ENCODE measurements around the gene TIAM2.
A peak's percentile ranks its signal among the peaks of the same experiment; 100 is the strongest.
"Not testable (repeated sequence)": the region's sequence is repeated elsewhere in the genome, so short reads cannot be mapped to it uniquely, and the experiment has no call there.

TIAM2 gene

DNA sequence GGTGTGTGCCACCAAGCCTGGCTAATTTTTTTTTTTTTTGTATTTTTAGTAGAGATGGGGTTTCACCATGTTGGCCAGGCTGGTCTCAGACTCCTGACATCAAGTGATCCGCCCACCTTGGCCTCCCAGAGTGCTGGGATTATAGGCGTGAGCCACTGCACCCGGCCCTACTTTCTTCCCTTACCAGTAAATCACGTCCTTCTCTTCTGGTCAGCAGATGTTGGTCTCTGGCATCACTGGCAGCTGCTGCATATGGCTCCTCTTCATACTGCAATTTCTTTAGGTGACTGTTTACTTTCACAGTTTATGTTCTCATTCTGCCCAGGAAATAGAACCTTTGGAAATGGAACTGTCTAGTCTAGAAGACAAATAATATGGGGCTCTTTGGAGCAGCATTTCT is 235.9 kb downstream of the TIAM2 start:
- H3K9me3 Mint-ChIP-seq: peaks cover 12 to 17% of the 10 kb centered on the region in 2 donors
- not testable (repeated sequence) for H3K4me3 Mint-ChIP-seq, H3K4me1 Mint-ChIP-seq, ATAC-seq, H3K27ac Mint-ChIP-seq, DNase-seq
- H3K27me3 Mint-ChIP-seq: peaks cover 50% of the 10 kb centered on the region

DNA sequence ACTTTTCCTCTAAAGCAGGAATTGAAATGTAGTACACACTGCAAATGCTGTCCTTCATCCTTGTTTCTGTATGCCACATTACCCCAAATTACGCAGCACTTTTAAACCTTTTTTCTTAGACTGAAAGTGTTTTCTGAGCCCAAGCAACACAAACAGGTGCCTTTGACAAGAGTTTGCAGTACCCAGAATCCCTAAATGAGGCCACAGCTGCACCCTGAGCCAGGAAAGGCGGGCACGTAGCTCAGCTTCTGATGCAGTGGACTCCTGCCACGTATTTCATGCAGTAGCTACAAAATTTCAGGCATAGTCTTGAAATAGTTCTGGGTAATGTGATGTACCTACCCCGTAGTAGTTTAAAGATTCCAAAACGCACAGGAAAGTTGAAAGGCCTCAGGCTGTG is 237.7 kb downstream of the TIAM2 start:
- peaks cover 32% of the 10 kb centered on the region for H3K27me3 Mint-ChIP-seq
- H3K4me3 Mint-ChIP-seq: no peak overlapping the region
- no peak for DNase-seq
- peaks cover 12 to 29% of the 10 kb centered on the region in 2 donors for H3K9me3 Mint-ChIP-seq
- H3K4me1 Mint-ChIP-seq: no peaks in the 10 kb centered on the region
- H3K27ac Mint-ChIP-seq: no peak overlapping the region
- no peak for ATAC-seq

DNA sequence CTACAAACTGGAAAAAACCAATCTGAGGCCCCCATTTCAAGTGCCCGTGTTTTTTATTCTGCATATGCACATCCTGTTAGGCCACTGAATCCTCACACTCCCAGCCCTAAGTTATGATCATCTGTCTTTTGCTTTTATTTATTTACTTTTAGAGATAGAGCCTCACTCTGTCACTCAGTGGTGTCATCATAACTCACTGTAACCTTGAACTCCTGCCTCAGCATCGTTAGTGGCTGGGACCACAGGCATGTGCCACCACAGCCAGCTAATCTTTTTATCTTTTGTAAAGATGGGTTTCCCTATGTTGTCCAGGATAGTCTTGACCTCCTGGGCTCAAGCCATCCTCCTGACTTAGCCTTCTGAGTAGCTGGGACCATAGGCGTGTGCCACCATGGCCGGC is 239.1 kb downstream of the TIAM2 start:
- DNase-seq: no peak
- H3K27ac Mint-ChIP-seq: no peak overlapping the region
- H3K9me3 Mint-ChIP-seq: peaks cover 22 to 38% of the 10 kb centered on the region in 2 donors
- ATAC-seq: no peak
- no peaks in the 10 kb centered on the region for H3K4me1 Mint-ChIP-seq
- peaks cover 33% of the 10 kb centered on the region for H3K27me3 Mint-ChIP-seq
- no peak overlapping the region for H3K4me3 Mint-ChIP-seq

DNA sequence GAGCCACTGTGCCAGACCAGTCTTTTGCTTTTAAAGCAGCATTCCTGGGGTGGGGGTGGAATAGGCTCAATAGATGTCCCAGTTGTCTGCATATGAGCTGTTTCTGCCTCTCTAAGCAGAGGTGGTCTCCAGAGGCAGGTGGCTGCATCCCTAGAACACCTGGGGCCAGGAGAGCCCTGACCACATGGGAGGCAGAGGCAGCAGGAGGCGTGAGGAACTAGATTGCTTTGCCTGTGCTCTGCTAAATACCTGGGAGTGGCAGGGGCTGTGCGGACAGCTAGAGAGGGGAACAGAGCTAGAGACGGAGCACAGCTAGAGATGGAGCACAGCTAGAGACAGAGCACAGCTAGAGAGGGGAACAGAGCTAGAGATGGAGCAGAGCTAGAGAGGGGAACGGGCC is 239.6 kb downstream of the TIAM2 start:
- H3K27me3 Mint-ChIP-seq: peaks cover 30% of the 10 kb centered on the region
- H3K4me3 Mint-ChIP-seq: no peak overlapping the region
- ATAC-seq (no peak), DNase-seq (no peak)
- H3K9me3 Mint-ChIP-seq: peaks cover 21 to 38% of the 10 kb centered on the region in 2 donors
- no peaks in the 10 kb centered on the region for H3K4me1 Mint-ChIP-seq
- peak overlapping the region in 1 of 2 donors; percentile 22 for H3K27ac Mint-ChIP-seq

DNA sequence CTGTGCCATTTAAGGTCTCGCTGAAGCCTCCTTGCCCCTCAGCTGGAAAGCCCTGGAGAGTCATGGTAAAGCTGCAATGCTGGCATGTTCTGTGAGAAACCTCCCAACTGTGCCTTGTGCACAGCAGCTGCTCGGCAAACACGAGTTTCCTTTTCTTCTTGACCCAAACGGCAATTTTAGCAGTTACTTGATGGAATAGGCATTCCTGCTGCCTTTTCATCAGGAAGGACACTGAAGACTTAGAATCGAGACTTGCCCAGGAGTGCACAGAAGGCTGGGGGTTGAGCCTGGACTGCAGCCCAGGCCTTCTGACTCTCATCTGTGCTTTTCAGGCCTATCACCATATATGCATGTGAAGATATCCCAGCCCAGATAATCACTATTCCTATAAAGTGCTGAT is 240.0 kb downstream of the TIAM2 start:
- no peak for ATAC-seq

DNA sequence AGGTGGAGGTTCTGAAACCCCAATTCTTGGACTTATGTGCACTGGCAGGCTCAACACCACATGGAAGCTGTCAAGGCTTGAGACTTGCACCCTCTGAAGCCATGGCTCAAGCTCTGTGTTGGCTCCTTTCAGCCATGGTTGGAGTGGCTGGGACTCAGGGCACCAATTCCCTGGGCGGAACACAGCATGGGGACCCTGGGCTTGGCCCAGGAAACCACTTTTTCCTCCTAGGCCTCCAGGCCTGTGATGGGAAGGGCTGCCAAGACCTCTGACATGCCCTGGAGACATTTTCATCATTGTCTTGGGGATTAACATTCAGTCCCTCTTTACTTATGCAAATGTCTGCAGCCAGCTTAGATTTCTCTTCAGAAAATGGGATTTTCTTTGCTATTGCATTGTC is 242.5 kb downstream of the TIAM2 start:
- Mint-ChIP-seq H3K9me3 (peaks cover 15 to 42% of the 10 kb centered on the region in 2 donors), H3K27me3 (peaks cover 23% of the 10 kb centered on the region), H3K4me3 (no peak overlapping the region), H3K4me1 (no peaks in the 10 kb centered on the region), H3K27ac (no peak overlapping the region)
- no peak for ATAC-seq
- DNase-seq: no peak

More for the DNA sequence above, 240.0 kb downstream of the TIAM2 start:
- H3K27ac Mint-ChIP-seq: no peak overlapping the region
- peaks cover 30% of the 10 kb centered on the region for H3K27me3 Mint-ChIP-seq
- H3K4me1 Mint-ChIP-seq: no peaks in the 10 kb centered on the region
- DNase-seq: no peak
- H3K4me3 Mint-ChIP-seq: no peak overlapping the region
- peaks cover 18 to 38% of the 10 kb centered on the region in 2 donors for H3K9me3 Mint-ChIP-seq

DNA sequence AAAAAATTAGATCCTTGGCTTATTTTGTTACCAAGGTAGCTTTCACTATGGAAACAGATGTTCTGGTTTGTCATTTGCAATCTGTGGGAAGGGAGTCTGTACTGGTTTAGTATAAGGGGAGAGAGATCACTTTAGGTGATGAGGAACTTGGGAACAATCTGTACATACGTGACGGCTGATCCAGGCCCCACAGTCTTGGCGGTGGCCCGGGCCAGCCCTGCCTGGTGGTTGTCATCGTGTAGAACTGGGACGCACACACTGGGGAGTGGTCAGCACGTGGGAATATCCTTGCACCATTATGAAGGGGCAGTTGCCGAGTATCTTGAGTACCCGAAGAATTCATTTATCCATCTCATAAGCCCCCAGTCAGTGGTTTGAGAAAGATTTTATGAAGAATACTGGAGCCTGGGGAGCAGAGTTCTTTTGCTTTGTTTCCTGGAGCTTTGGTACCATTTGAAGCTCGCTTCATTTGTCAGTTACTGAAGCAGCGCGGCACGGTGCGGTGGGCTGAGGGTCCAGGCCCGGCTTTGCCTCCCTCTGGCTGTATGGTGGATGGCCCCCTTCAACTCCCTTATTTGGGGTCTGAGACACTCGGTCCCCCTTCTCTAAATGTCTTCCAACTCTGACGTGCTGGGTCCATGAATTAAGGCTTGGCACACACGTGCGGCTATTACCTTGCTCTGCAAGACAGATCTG is 245.9 kb downstream of the TIAM2 start:
- ATAC-seq: no peak
- Mint-ChIP-seq H3K4me3 (no peak overlapping the region), H3K27me3 (peaks cover 10% of the 10 kb centered on the region), H3K9me3 (peaks cover 15 to 42% of the 10 kb centered on the region in 2 donors), H3K27ac (no peak overlapping the region), H3K4me1 (no peaks in the 10 kb centered on the region)
- DNase-seq: no peak

DNA sequence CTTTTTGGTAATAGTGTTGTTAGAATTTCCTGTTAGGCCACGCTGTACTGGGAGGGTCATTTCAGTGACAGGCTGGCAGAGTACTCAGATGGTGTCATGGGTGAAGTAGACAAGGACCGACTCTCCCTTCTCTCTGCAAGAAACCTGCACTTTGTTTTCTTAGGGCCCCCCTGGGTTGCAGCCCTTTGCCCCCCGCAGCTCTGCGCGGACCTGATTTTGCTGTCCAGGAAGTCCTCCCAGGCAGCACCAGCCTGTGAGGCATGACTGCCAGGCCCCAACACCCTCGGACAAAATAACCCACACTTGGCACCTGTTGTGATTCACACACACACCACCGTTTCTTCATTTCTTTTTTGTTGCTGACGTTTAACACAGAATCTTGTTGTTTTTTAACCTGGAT is 246.9 kb downstream of the TIAM2 start:
- Mint-ChIP-seq H3K27ac (no peak overlapping the region), H3K27me3 (peaks cover 10% of the 10 kb centered on the region)

DNA sequence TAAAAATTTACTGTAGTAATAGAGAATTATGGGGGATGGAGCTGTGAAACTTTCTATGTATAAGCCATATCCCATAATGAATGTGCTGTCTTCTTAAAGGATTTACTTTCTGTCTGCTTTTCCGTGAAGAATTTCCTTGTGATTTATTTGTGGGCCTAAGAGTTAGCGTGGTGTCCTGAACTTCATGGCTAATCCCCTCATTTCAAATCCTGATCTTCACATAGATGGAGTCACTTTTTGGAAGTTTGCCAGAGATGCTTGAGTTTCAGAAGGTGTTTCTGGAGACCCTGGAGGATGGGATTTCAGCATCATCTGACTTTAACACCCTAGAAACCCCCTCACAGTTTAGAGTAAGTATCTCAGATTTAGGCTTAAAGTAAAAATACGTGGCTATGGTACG is 249.3 kb downstream of the TIAM2 start:
- no peaks in the 10 kb centered on the region for H3K4me1 Mint-ChIP-seq
- H3K27ac Mint-ChIP-seq: no peak overlapping the region
- H3K27me3 Mint-ChIP-seq: no peaks in the 10 kb centered on the region
- ATAC-seq (no peak), DNase-seq (no peak)
- H3K4me3 Mint-ChIP-seq: no peak overlapping the region
- peaks cover 0 to 15% of the 10 kb centered on the region in 2 donors for H3K9me3 Mint-ChIP-seq

More for the DNA sequence above, 246.9 kb downstream of the TIAM2 start:
- Mint-ChIP-seq H3K4me3 (no peak overlapping the region), H3K4me1 (no peaks in the 10 kb centered on the region), H3K9me3 (peaks cover 15 to 39% of the 10 kb centered on the region in 2 donors)
- ATAC-seq: no peak
- DNase-seq: no peak

DNA sequence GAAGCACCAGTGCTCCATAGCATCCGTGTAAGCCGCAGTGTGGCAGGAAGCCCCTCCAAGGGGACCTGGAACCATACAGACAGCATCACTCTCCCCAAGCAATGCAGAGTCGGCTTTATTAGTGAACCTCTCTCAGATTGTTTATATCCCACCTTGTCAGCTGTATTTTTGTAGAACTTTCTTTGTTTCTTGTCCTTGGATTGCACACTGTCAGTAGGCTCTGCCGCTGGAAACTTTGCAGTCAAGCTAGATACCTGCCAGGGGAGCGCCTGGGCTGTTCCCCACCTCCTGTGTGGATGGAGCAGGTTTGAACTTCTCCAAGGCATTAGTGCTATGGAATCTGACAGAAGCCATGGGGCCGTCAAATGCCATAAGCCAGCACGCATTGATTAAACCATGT is 250.1 kb downstream of the TIAM2 start:
- Mint-ChIP-seq H3K4me3 (no peak overlapping the region), H3K27me3 (no peaks in the 10 kb centered on the region), H3K4me1 (no peaks in the 10 kb centered on the region), H3K9me3 (peaks cover 0 to 7% of the 10 kb centered on the region in 2 donors), H3K27ac (peak overlapping the region in 1 of 2 donors; percentile 89)
- DNase-seq (no peak), ATAC-seq (no peak)

DNA sequence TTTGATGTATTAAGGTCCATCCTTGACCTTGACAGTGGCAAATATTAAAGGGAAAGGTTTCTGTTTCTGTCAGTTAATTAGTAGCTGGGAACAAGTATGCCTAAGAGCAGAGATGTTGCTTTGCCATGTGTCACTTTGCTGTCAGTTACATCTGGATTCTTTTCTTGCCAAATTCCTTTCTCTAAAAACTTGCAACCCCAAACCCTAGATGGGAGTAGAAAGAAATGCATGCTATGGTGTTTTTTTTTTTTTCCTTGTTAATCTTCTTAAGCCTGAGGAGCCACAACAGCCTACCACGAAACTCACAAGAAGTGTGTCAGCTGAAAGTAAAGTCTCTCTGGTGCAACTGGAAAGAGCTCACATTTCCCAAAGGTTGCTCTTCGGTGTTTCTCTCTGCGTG is 250.7 kb downstream of the TIAM2 start:
- no peak for DNase-seq
- H3K4me3 Mint-ChIP-seq: no peak overlapping the region
- ATAC-seq: no peak
- peaks cover 0 to under 1% of the 10 kb centered on the region in 2 donors for H3K9me3 Mint-ChIP-seq
- H3K27me3 Mint-ChIP-seq: no peaks in the 10 kb centered on the region
- no peaks in the 10 kb centered on the region for H3K4me1 Mint-ChIP-seq
- H3K27ac Mint-ChIP-seq: no peak overlapping the region

DNA sequence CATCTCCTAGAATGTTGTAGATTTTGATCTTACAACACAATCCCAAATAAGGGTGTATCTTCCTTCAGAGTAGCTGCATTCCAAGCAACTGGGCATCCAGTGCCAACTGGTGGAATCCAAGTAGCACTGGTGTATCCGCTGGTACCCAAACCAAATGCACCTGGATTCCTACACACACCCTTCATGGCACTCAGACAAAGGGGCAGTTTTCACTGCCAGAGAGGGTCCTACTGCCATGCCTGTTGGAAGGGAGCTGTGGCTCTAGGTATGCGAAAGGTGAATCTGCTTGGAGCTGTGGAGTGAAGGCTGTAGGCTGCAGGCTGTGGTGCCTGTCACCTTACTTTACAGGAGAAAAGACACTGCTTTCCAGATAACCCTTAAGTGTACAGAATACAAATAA is 251.7 kb downstream of the TIAM2 start:
- H3K4me3 Mint-ChIP-seq: no peak overlapping the region
- no peaks in the 10 kb centered on the region for H3K9me3 Mint-ChIP-seq
- H3K27ac Mint-ChIP-seq: no peak overlapping the region
- ATAC-seq: no peak
- H3K4me1 Mint-ChIP-seq: no peaks in the 10 kb centered on the region
- H3K27me3 Mint-ChIP-seq: no peaks in the 10 kb centered on the region
- no peak for DNase-seq

DNA sequence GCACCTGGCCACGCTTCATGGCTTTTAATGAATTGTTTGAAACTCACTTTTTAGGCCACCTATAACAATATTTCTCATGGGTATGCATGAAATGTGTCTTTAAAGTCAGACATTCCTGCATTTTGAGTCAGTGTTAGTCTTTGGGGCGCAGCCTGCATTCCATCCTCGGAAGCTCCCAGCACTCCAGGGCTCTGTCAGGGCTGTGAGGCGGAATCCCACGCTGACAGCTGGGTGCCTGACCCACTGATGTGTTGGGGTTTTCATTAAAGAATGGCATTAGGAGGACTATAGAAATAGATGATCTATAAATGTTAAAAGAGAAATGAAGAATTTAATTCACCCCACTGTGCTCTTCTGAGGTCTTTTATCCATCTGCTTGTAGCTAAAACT is 252.5 kb downstream of the TIAM2 start:
- DNase-seq: no peak
- Mint-ChIP-seq H3K9me3 (no peaks in the 10 kb centered on the region), H3K4me1 (no peaks in the 10 kb centered on the region), H3K27ac (peak overlapping the region in 1 of 2 donors; percentile 27), H3K4me3 (no peak overlapping the region), H3K27me3 (no peaks in the 10 kb centered on the region)
- ATAC-seq: no peak

DNA sequence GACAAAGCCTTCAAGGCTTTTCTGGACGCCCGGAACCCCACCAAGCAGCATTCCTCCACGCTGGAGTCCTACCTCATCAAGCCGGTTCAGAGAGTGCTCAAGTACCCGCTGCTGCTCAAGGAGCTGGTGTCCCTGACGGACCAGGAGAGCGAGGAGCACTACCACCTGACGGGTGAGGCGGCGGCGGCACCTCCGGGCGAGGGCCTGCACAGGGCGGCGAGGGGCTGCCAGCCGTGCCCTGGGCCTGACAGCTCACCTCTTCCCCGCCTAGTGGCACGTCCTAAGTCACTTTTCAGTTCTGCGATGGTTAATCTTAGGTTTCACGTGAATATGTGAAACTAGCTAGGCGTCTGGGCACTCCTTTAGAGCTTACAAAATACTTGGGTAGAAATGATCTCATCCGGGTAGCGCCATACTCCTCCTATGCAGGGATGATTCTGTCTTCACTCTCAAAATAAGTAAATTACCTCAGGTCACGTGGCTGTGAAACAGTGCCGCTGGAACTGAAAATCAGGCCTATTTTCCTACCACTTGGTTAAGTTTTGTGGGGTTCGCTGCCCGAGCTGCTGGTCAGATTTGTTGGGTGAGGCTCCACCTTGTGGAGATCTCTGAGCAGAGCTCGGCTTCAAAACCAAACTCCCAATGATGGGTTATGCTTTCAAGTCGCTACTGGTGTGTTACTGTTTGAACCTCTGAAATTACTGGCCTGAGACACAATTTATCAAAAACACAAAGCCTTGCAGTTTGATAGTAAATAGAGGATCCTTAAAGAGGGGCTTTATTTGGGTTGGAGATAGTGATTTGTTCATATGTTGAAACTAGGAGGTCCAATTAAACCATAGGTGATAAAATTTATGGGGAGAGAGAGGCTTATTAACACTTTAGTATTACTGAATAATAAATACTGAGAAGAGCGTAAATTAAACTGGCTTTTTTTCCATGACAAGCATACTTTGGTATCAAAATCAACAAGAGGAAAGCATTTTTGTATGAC is 253.2 kb downstream of the TIAM2 start:
- Mint-ChIP-seq H3K9me3 (no peaks in the 10 kb centered on the region), H3K27ac (peak overlapping the region in 1 of 2 donors; percentile 27), H3K4me3 (no peak overlapping the region), H3K27me3 (no peaks in the 10 kb centered on the region), H3K4me1 (no peaks in the 10 kb centered on the region)
- DNase-seq (peak in 1 of 2 donors; percentile 19), ATAC-seq (no peak)

DNA sequence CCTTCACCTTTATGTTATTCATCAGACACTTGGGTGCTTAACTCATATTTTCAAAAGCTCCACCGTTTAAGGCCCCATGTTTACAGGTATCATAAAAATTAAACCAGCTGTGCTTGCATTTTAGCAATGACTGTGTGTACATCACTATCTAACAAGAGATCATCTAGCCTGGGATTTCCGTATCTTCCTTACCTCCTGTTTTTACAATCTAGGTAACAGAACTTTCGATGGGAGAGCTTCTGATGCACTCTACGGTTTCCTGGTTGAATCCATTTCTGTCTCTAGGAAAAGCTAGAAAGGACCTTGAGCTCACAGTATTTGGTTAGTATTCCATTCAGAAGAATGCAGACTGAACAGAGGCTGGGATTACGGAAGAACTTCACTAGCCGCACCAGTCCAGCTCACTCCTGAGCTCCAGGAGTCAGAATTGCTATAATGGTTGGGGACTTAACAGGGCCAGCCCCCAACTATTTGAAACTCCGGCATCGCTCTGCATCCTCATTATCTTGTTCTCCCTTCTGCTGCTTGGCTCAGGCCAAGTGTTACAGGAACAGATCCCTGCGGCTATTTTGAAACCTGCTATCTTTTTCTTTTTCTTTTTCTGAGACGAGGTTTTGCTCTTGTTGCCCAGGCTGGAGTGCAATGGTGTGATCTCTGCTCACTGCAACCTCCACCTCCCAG is 255.7 kb downstream of the TIAM2 start:
- ATAC-seq (no peak), DNase-seq (no peak)
- no peaks in the 10 kb centered on the region for H3K9me3 Mint-ChIP-seq
- H3K4me3 Mint-ChIP-seq: no peak overlapping the region
- H3K27me3 Mint-ChIP-seq: no peaks in the 10 kb centered on the region
- H3K4me1 Mint-ChIP-seq: peaks cover 5% of the 10 kb centered on the region
- no peak overlapping the region for H3K27ac Mint-ChIP-seq

Measured in stimulated activated naive CD8-positive, alpha-beta T cell treated with anti-CD3 and anti-CD28 coated beads, Interleukin-15, amount 100 ng/mL, for 72 hours (primary cell).